Kidney tubule cell (primary cell): ENCODE measurements around the gene SNAP47.

ENCODE experiments used
- DNase-seq: peaks from one replicate; pipeline ENCODE4 v3.0.0-alpha.2; 2018; ENCODE audit warnings: low spot score

The SNAP47 gene

GRCh38 chr1:227732586-227733308 lies 2.5 kb upstream of the SNAP47 start:
- no peak for DNase-seq

- no peak for DNase-seq
Measured at GRCh38 chr1:227733309-227733705, 1.9 kb upstream of the SNAP47 start.

- no peak for DNase-seq
Measured at GRCh38 chr1:227733751-227734545, 1.3 kb upstream of the SNAP47 start.

- peak; percentile 9 for DNase-seq
Measured at GRCh38 chr1:227734546-227734855, 734 bp upstream of the SNAP47 start.

- DNase-seq = no peak
Measured at GRCh38 chr1:227735539-227736285, 477 bp downstream of the SNAP47 start.

GRCh38 chr1:227736814-227737432 lies 1.7 kb downstream of the SNAP47 start:
- DNase-seq = no peak

- no peak for DNase-seq
Measured at GRCh38 chr1:227738820-227739219, 3.6 kb downstream of the SNAP47 start.

GRCh38 chr1:227739636-227740035 lies 4.4 kb downstream of the SNAP47 start:
- no peak for DNase-seq

- DNase-seq = no peak
Measured at GRCh38 chr1:227740401-227740960, 5.2 kb downstream of the SNAP47 start.

GRCh38 chr1:227741166-227741870 lies 6.1 kb downstream of the SNAP47 start:
- no peak for DNase-seq

- DNase-seq = no peak
Measured at GRCh38 chr1:227742738-227743715, 7.8 kb downstream of the SNAP47 start.

- DNase-seq = no peak
Measured at GRCh38 chr1:227744668-227745067, 9.4 kb downstream of the SNAP47 start.

GRCh38 chr1:227745568-227746265 lies 10.5 kb downstream of the SNAP47 start:
- DNase-seq = no peak

- no peak for DNase-seq
Measured at GRCh38 chr1:227746676-227747075, 11.4 kb downstream of the SNAP47 start.

GRCh38 chr1:227747382-227747781 lies 12.1 kb downstream of the SNAP47 start:
- DNase-seq = no peak

- DNase-seq = no peak
Measured at GRCh38 chr1:227747948-227748495, 12.8 kb downstream of the SNAP47 start.

- no peak for DNase-seq
Measured at GRCh38 chr1:227748496-227749182, 13.4 kb downstream of the SNAP47 start.

- DNase-seq = no peak
Measured at GRCh38 chr1:227749225-227749624, 14.0 kb downstream of the SNAP47 start.
